HCT116 (cell line): ENCODE results near the gene CFAP77. TPM values are rescaled to one million over a fixed set of nuclear protein-coding genes. Genes with fewer than 3 reads are reported as not detected.

Experiments used
- ATAC-seq: fragments of 200-7000 bp; cut with Tn5 transposase; 2 replicates; pipeline ENCODE4 v1.9.1; 2020; ENCODE audit warnings: mild to moderate bottlenecking, moderate library complexity
- BruUV-seq: library from RNA; stranded (reverse); fragments of 400-500 nt; replicated peaks from 2 replicates; lab custom pipeline; 2021; lab: Mats Ljungman, UMichigan
- CTCF ChIA-PET: fragments of 300-600 bp; sonication (Branson Sonifier 250); formaldehyde crosslinking; loops from one replicate; lab custom pipeline; 2021; ENCODE audit warnings: antibody characterized with exemption; lab: Charles Lee
- POLR2A ChIA-PET: fragments of 300-600, 350-600 bp; sonication (Branson Sonifier 250); formaldehyde crosslinking; loops from one replicate; lab custom pipeline; 2021; ENCODE audit warnings: antibody characterized with exemption; lab: Charles Lee
- RAD21 ChIA-PET, 2 experiments: fragments of 300-600 bp; sonication (Branson Sonifier 250); formaldehyde crosslinking; loops; one replicate each; lab custom pipeline; 2023; ENCODE audit warnings: low total read pairs in 2 of 2; ENCODE audit not compliant: uncharacterized antibody in 2 of 2, unreplicated experiment in 2 of 2, low non-redundant PET in 1 of 2; lab: Charles Lee
- DNase-seq: peaks from one replicate; pipeline ENCODE4 v3.0.0-alpha.2; 2010; ENCODE audit warnings: low read depth, low spot score
- H2AFZ ChIP-seq: fragments of 200-600 bp; shearing (Covaris generic), sonication (generic); 2 replicates; pipeline ENCODE4 v1.6.1; 2017; ENCODE audit warnings: low read depth, mixed run types, mixed read lengths, antibody characterized with exemption, low read length; ENCODE audit not compliant: poor library complexity, severe bottlenecking
- H3K27ac ChIP-seq: 2 replicates; pipeline ENCODE4 v1.5.1; 2012; ENCODE audit warnings: low read depth, low read length
- H3K27me3 ChIP-seq: fragments of 200-600 bp; sonication (generic); 2 replicates; pipeline ENCODE4 v1.6.1; 2016; ENCODE audit warnings: mixed run types, low read length, mixed read lengths; ENCODE audit not compliant: insufficient read depth
- H3K36me3 ChIP-seq, 2 experiments: fragments of 200-500 bp in 1 of 2; fragments of 200-600 bp in 1 of 2; sonication (Bioruptor generic) in 1 of 2; sonication (generic) in 1 of 2; 2 replicates each; pipeline versions ENCODE4 v1.5.1 to v1.6.1; 2014 to 2016; ENCODE audit warnings: low read length in 2 of 2, inconsistent platforms in 1 of 2, mixed read lengths in 1 of 2, mixed run types in 1 of 2; ENCODE audit not compliant: insufficient read depth in 2 of 2, control insufficient read depth in 1 of 2
- H3K4me1 ChIP-seq, 2 experiments: fragments of 200-600 bp in 1 of 2; sonication (generic) in 1 of 2; 2 replicates each; pipeline versions ENCODE4 v1.5.1 to v1.6.1; 2012 to 2017; ENCODE audit warnings: low read length in 2 of 2, inconsistent platforms in 1 of 2, mild to moderate bottlenecking in 1 of 2, mixed read lengths in 1 of 2, mixed run types in 1 of 2, moderate library complexity in 1 of 2; ENCODE audit not compliant: insufficient read depth in 2 of 2, control insufficient read depth in 1 of 2
- H3K4me2 ChIP-seq: fragments of 200-600 bp; sonication (generic); 2 replicates; pipeline ENCODE4 v1.6.1; 2017; ENCODE audit warnings: mixed run types, low read length, mixed read lengths
- H3K4me3 ChIP-seq, 2 experiments: fragments of 200-600 bp in 1 of 2; sonication (generic) in 1 of 2; replicated peaks in 1 of 2; 2 replicates each; pipeline ENCODE4 v1.5.1; 2011 to 2016; ENCODE audit warnings: low read length in 2 of 2, control low read depth in 1 of 2, low read depth in 1 of 2, mild to moderate bottlenecking in 1 of 2, mixed read lengths in 1 of 2, mixed run types in 1 of 2
- H3K79me2 ChIP-seq: fragments of 200-600 bp; sonication (generic); 2 replicates; pipeline ENCODE4 v1.6.1; 2017; ENCODE audit warnings: mild to moderate bottlenecking, mixed run types, low read length, moderate library complexity, mixed read lengths; ENCODE audit not compliant: insufficient read depth
- H3K9ac ChIP-seq: fragments of 200-600 bp; sonication (generic); 2 replicates; pipeline ENCODE4 v1.6.1; 2016; ENCODE audit warnings: low read length, mixed read lengths
- H3K9me2 ChIP-seq: fragments of 200-600 bp; sonication (generic), shearing (Covaris generic); 2 replicates; pipeline ENCODE4 v1.6.1; 2017; ENCODE audit warnings: mixed run types, mild to moderate bottlenecking, moderate library complexity; ENCODE audit not compliant: insufficient read depth
- H3K9me3 ChIP-seq, 2 experiments: fragments of 200-500 bp in 1 of 2; fragments of 200-600 bp in 1 of 2; sonication (Bioruptor generic) in 1 of 2; sonication (generic) in 1 of 2; 2 replicates each; pipeline ENCODE4 v1.6.1; 2014 to 2017; ENCODE audit warnings: low read length in 2 of 2, mixed read lengths in 2 of 2, inconsistent platforms in 1 of 2, low read depth in 1 of 2, mild to moderate bottlenecking in 1 of 2, mixed run types in 1 of 2, moderate library complexity in 1 of 2; ENCODE audit not compliant: control insufficient read depth in 1 of 2, insufficient read depth in 1 of 2
- H4K20me1 ChIP-seq: fragments of 200-600 bp; sonication (generic), shearing (Covaris generic); 2 replicates; pipeline ENCODE4 v1.6.1; 2017; ENCODE audit warnings: mixed run types, mild to moderate bottlenecking, moderate library complexity; ENCODE audit not compliant: insufficient read depth
- ATF3 ChIP-seq: IDR thresholded peaks from 2 replicates; pipeline ENCODE4 v1.6.1; 2012
- EGR1 ChIP-seq: IDR thresholded peaks from 2 replicates; pipeline ENCODE4 v1.6.1; 2012; ENCODE audit warnings: low read depth
- ELF1 ChIP-seq: IDR thresholded peaks from 2 replicates; pipeline ENCODE4 v1.6.1; 2012; ENCODE audit warnings: low read depth, borderline replicate concordance
- EZH2 ChIP-seq: fragments of 200-600 bp; sonication (generic); IDR thresholded peaks from 2 replicates; pipeline ENCODE4 v1.6.1; 2017; ENCODE audit warnings: antibody characterized with exemption, mixed run types
- EZH2phosphoT487 ChIP-seq: fragments of 200-600 bp; IDR thresholded peaks from 2 replicates; pipeline ENCODE4 v1.6.1; 2018; ENCODE audit warnings: antibody characterized with exemption, borderline replicate concordance
- FOSL1 ChIP-seq: IDR thresholded peaks from 2 replicates; pipeline ENCODE4 v1.6.1; 2012; ENCODE audit warnings: low read depth
- JUND ChIP-seq: IDR thresholded peaks from 2 replicates; pipeline ENCODE4 v1.6.1; 2012
- MAX ChIP-seq: IDR thresholded peaks from 2 replicates; pipeline ENCODE4 v1.6.1; 2012
- RAD21 ChIP-seq: IDR thresholded peaks from 2 replicates; pipeline ENCODE4 v1.6.1; 2012; ENCODE audit warnings: low read depth, mild to moderate bottlenecking
- REST ChIP-seq: IDR thresholded peaks from 2 replicates; pipeline ENCODE4 v1.6.1; 2012; ENCODE audit warnings: low read depth
- SRF ChIP-seq: IDR thresholded peaks from 2 replicates; pipeline ENCODE4 v1.6.1; 2012; ENCODE audit warnings: low read depth
- TCF7L2 ChIP-seq: IDR thresholded peaks from 2 replicates; pipeline ENCODE4 v1.7.0; 2011; ENCODE audit warnings: borderline replicate concordance, inconsistent platforms; ENCODE audit not compliant: insufficient read depth, insufficient read length; ENCODE audit errors: extremely low read depth
- YY1 ChIP-seq: IDR thresholded peaks from 2 replicates; pipeline ENCODE4 v1.6.1; 2011; ENCODE audit warnings: low read length, low read depth, moderate library complexity, mild to moderate bottlenecking; ENCODE audit not compliant: insufficient replicate concordance; ENCODE audit errors: extremely low read depth
- ZBTB33 ChIP-seq: IDR thresholded peaks from 2 replicates; pipeline ENCODE4 v1.6.1; 2011; ENCODE audit warnings: mild to moderate bottlenecking, low read length, moderate library complexity; ENCODE audit not compliant: insufficient replicate concordance; ENCODE audit errors: extremely low read depth
- ZFX ChIP-seq: fragments of 450-650 bp; IDR thresholded peaks from 2 replicates; pipeline ENCODE4 v1.6.1; 2017
- intact Hi-C: fragments of 100-400 bp; cut with micrococcal nuclease; formaldehyde crosslinking; loops from 2 replicates; pipeline ENCODE4 v1.10.0; 2022
- total RNA-seq: library from RNA; stranded (reverse); gene quantifications from one replicate; pipeline ENCODE4 v1.2.1, GENCODE V29; 2021; ENCODE audit not compliant: unreplicated experiment

CFAP77 gene
- total RNA-seq, 1 experiment from 2014 or later = 0.98 TPM

- POLR2A ChIA-PET = no interaction called here
- RAD21 ChIA-PET = no interaction called here
- Histone ChIP-seq H3K79me2 (no peaks in the 10 kb centered on the region), H2AFZ (no peak overlapping the region), H3K27ac (no peak overlapping the region), H3K27me3 (no peaks in the 10 kb centered on the region), H4K20me1 (no peaks in the 10 kb centered on the region), H3K36me3 (no peaks in the 10 kb centered on the region), H3K9ac (no peak overlapping the region)
- intact Hi-C loops = no loop called here
- CTCF ChIA-PET = no interaction called here
- no peak for TF ChIP-seq FOSL1
- TF ChIP-seq MAX = no peak
- TF ChIP-seq RAD21 = no peak
- TF ChIP-seq EZH2phosphoT487 = no peak
- no peak for TF ChIP-seq JUND
- TF ChIP-seq REST = no peak
- no peak for TF ChIP-seq ZBTB33
- TF ChIP-seq ELF1 = no peak
- TF ChIP-seq EZH2 = no peak
- TF ChIP-seq ZFX = no peak
- no peak for TF ChIP-seq SRF
- no peak for TF ChIP-seq TCF7L2
- no peak for TF ChIP-seq YY1
- TF ChIP-seq ATF3 = no peak
- TF ChIP-seq EGR1 = no peak
- TF ChIP-seq, all 23 proteins: peak for 0
- ATAC-seq (no peak), DNase-seq (no peak)
- Histone ChIP-seq H3K4me1 (no peaks in the 10 kb centered on the region), H3K9me3 (no peaks in the 10 kb centered on the region), H3K4me2 (no peak overlapping the region), H3K9me2 (no peaks in the 10 kb centered on the region), H3K4me3 (no peak overlapping the region)
- BruUV-seq = no TSS peak
Measured at GRCh38 chr9:132500193-132500592, 90.2 kb downstream of the CFAP77 start.
